Measurements from ENCODE around the gene NCL.

The NCL gene

GRCh38 chr2:231463698-231464575 lies at the start of gene NCL:
Gene NCL (minus strand): TSS chr2:231464484. CDS start chr2:231464353, 131 bp downstream.
- peak; percentile 65 to 80 (median 79) for DNase-seq (ENCODE audit: low read depth in 2 of 3, low spot score in 1 of 3)

- DNase-seq (ENCODE audit: low read depth in 2 of 3, low spot score in 1 of 3) = no peak
Measured at GRCh38 chr2:231513746-231514224, 49.5 kb upstream of the NCL start.

- DNase-seq (ENCODE audit: low read depth in 2 of 3, low spot score in 1 of 3) = no peak
Measured at GRCh38 chr2:231512222-231512621, 47.9 kb upstream of the NCL start.

GRCh38 chr2:231503766-231504165 lies 39.5 kb upstream of the NCL start:
- DNase-seq (ENCODE audit: low read depth in 2 of 3, low spot score in 1 of 3) = no peak

- DNase-seq (ENCODE audit: low read depth in 2 of 3, low spot score in 1 of 3) = no peak
Measured at GRCh38 chr2:231502596-231502995, 38.3 kb upstream of the NCL start.

GRCh38 chr2:231497651-231498050 lies 33.4 kb upstream of the NCL start:
- DNase-seq (ENCODE audit: low read depth in 2 of 3, low spot score in 1 of 3) = no peak

GRCh38 chr2:231494669-231495068 lies 30.4 kb upstream of the NCL start:
- DNase-seq (ENCODE audit: low read depth in 2 of 3, low spot score in 1 of 3) = no peak

- DNase-seq (ENCODE audit: low read depth in 2 of 3, low spot score in 1 of 3) = no peak
Measured at GRCh38 chr2:231490801-231491200, 26.5 kb upstream of the NCL start.

- DNase-seq (ENCODE audit: low read depth in 2 of 3, low spot score in 1 of 3) = peak in 1 of 3 donors; percentile 30
Measured at GRCh38 chr2:231489990-231490389, 25.7 kb upstream of the NCL start.

- no peak for DNase-seq (ENCODE audit: low read depth in 2 of 3, low spot score in 1 of 3)
Measured at GRCh38 chr2:231488331-231488730, 24.0 kb upstream of the NCL start.

- no peak for DNase-seq (ENCODE audit: low read depth in 2 of 3, low spot score in 1 of 3)
Measured at GRCh38 chr2:231486851-231487596, 22.7 kb upstream of the NCL start.

GRCh38 chr2:231483398-231484329 lies 19.4 kb upstream of the NCL start:
- peak in 2 of 3 donors; percentile 19 to 28 for DNase-seq (ENCODE audit: low read depth in 2 of 3, low spot score in 1 of 3)

- peak; percentile 59 to 70 (median 62) for DNase-seq (ENCODE audit: low read depth in 2 of 3, low spot score in 1 of 3)
Measured at GRCh38 chr2:231482806-231483391, 18.6 kb upstream of the NCL start.

- DNase-seq (ENCODE audit: low read depth in 2 of 3, low spot score in 1 of 3) = no peak
Measured at GRCh38 chr2:231480781-231481180, 16.5 kb upstream of the NCL start.

GRCh38 chr2:231479455-231479854 lies 15.2 kb upstream of the NCL start:
- DNase-seq (ENCODE audit: low read depth in 2 of 3, low spot score in 1 of 3) = no peak

- no peak for DNase-seq (ENCODE audit: low read depth in 2 of 3, low spot score in 1 of 3)
Measured at GRCh38 chr2:231476920-231477319, 12.6 kb upstream of the NCL start.

- no peak for DNase-seq (ENCODE audit: low read depth in 2 of 3, low spot score in 1 of 3)
Measured at GRCh38 chr2:231475965-231476364, 11.7 kb upstream of the NCL start.

GRCh38 chr2:231472816-231473215 lies 8.5 kb upstream of the NCL start:
- DNase-seq (ENCODE audit: low read depth in 2 of 3, low spot score in 1 of 3) = no peak

- no peak for DNase-seq (ENCODE audit: low read depth in 2 of 3, low spot score in 1 of 3)
Measured at GRCh38 chr2:231470246-231470900, 6.1 kb upstream of the NCL start.

GRCh38 chr2:231469583-231469950 lies 5.3 kb upstream of the NCL start:
- DNase-seq (ENCODE audit: low read depth in 2 of 3, low spot score in 1 of 3) = no peak

All from stimulated activated CD4-positive, alpha-beta T cell treated with anti-CD3 and anti-CD28 coated beads, Interleukin-12 subunit alpha, Interleukin-12 subunit beta, amount 100 ng/mL, for 48 hours (primary cell).